Fibroblast of peridontal ligament (primary cell): Measurements from ENCODE around the gene MTHFD2.
"Not testable (repeated sequence)": the region's sequence is repeated elsewhere in the genome, so short reads cannot be mapped to it uniquely, and the experiment has no call there.

Experiments
- DNase-seq: peaks from one replicate; pipeline ENCODE4 v3.0.0-alpha.2; 2010; ENCODE audit errors: extremely low read depth

Gene MTHFD2

GRCh38 chr2:74197049-74197448 is 1.4 kb upstream of the MTHFD2 start:
- DNase-seq: no peak

GRCh38 chr2:74198023-74198460 is 373 bp upstream of the MTHFD2 start:
- no peak for DNase-seq

DNA sequence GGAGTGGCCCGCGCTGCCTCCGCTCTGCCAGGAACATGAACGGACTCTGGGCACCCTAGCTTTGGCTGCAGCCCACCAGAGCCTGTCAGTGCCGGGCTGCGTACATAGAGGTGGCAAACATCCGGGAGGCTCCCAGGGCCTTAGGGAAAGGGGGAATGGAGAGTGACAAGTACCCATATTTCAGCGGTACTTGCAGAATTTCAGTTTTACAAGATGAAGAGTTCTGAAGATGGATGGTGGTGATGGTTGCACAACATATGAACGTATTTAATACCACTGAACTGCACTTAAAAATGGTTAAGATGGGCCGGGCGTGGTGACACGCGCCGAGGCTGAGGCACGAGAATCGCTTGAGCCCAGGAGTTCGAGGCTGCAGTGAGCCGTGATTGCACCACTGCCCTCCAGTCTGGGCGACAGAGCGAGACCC is 873 bp downstream of the MTHFD2 start:
- DNase-seq: no peak

DNA sequence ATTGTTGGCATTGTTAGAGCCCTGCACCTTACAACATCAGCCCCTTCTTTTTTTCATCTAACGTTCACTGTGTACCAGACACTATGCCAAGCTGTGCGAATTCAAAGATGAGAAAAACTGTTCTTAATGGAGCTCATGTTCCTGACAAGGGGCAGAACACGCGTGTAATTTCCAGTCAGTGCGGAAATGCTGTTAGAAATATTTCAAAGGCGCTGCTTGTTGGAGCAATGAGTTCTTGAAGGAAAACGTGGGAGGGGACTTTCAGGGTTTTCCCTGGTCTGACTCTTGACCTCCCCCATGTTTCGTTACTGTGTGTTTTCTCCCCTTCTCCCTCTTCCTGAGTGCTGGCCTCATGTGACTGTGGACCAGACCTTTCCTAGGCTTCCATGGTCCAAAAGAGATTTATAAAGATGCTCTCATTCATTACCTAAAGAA is 1.5 kb downstream of the MTHFD2 start:
- DNase-seq: peak; percentile 23

GRCh38 chr2:74201196-74201595 is 2.8 kb downstream of the MTHFD2 start:
- no peak for DNase-seq

- DNase-seq: peak; percentile 94
Measured at GRCh38 chr2:74201596-74201995, 3.2 kb downstream of the MTHFD2 start.

DNA sequence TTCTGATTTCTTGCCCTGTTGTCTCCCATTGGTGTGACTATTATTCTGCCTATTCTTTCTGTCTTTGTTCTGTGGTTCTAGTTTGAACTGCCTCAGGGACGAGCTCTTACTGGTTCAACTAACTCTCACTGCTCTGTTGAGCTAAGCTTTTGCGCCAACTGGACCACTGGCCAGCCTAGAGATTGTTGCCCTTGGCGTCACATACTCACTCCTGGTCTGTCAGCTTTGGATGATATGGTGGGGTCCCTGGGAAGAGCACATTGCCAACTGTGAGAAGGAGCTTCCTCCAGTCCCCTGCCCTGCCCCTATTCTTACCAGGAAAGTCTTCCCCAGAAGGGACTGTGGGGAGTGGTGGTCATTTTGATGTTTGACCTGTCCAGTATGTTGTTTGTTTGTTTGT is 6.0 kb downstream of the MTHFD2 start:
- no peak for DNase-seq

DNA sequence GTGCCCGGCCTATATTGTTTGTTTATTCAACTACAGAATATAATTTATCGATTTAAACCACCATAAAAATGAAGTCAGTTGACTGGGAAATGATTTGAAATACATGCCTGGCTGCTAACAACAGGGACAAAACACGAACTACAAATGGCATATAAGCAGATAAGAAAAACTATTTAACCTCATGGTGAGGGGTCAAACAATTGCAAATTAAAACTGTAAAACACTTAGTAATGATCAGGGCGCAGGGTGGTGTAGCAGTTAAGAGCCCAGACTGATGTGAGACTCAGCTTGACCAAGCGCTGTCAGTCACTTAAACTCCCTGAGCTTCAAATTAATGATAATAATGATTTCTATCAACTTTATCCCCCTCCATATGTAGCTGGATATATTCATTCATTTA is 6.7 kb downstream of the MTHFD2 start:
- no peak for DNase-seq

- no peak for DNase-seq
Measured at GRCh38 chr2:74205596-74205995, 7.2 kb downstream of the MTHFD2 start.

GRCh38 chr2:74206180-74206688 is 7.8 kb downstream of the MTHFD2 start:
- peak; percentile 51 for DNase-seq

- no peak for DNase-seq
Measured at GRCh38 chr2:74212702-74213410, 14.4 kb downstream of the MTHFD2 start.

GRCh38 chr2:74215771-74216170 is 17.4 kb downstream of the MTHFD2 start:
- not testable (repeated sequence) for DNase-seq

- DNase-seq: no peak
Measured at GRCh38 chr2:74216642-74217041, 18.2 kb downstream of the MTHFD2 start.

GRCh38 chr2:74219846-74220486 is 21.6 kb downstream of the MTHFD2 start:
- no peak for DNase-seq

GRCh38 chr2:74221091-74221490 is 22.7 kb downstream of the MTHFD2 start:
- DNase-seq: no peak

DNA sequence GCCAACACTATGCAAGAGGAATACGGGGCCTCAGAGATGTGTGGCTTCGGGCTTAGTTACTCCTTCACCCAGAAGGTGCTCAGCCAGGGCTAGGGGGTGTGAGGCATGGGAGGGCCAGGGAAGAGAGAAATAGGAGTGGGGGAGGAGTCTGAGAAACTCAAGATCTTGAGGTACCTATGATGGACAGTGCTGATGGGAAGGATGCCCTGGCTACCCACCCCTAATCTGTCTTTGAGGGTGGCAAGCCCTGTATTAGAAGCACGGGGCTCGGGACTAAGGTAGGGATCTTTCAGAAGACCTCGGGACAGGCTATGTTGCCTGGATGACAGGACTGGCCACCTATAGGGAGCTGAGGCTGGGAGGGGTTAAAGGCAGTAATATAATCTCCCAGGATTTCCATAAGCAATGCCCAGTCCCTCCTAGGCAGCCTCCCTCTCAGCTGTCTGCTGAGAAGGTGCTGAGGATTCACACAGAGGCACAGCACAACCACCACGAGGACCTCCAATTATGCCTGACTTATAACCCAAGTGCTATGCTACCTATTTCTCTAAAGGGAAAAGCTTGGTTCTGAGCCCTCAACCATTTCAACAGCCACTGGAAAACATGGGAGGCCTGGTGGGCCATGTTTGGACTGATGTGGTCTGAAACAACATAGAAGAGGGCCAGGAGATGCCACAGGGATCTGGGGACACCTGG is 23.3 kb downstream of the MTHFD2 start:
- no peak for DNase-seq

DNA sequence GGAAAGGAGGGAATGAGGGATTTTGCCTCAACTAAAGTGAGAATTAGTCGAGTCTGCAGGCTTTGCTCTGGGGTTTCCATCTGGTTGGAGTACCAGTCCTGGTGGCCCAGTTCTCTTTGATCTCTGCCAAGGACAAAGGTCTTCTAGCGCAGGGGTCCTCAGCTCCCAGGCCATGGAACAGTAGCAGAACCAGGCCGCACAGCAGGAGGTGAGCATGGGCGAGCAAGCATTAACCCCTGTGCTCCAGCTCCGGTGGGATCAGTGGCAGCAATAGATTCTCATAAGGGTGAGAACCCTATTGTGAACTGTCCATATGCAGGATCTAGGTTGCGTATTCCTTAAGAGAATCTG is 23.9 kb downstream of the MTHFD2 start:
- DNase-seq: no peak

DNA sequence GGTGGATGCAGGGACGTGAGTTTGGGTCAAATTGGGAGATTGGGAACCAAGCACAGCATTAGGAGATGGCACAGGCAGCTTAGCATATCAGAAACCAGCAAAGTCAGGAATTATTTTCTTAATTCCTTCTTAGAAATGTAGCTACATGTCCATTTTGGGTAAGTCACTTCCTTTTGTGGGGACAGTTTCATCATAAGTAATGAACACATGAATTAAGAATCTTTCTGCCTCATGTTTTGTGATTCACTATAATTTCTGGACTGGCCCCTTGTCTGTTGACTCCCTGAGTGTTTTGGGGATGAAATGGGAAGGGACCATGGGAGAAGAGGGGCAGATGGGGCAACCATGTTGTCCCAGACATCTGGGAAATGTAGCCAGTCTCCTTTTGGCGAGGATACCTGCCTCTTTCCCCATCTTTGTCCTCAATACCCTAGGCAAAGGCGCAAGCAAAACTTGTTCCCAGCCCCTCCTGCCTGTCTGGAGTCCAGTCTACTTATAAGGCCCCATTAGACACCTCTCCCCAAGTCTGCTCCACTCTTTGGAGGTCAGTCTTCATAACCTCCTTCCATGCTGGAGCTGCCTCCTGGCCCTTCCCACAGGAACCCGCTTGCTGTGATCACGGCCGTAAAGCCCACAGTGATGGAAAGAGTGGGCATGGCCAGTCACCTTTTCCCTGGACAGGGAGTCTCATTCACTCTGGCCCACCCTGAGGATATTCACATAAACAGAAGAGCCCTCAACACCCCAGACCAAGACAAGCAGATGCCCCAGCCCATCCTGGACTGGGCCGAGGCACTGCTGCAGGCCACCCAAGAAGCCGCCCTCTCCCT is 25.7 kb downstream of the MTHFD2 start:
- no peak for DNase-seq

GRCh38 chr2:74225698-74226459 is 27.5 kb downstream of the MTHFD2 start:
- DNase-seq: no peak

- no peak for DNase-seq
Measured at GRCh38 chr2:74226648-74227213, 28.3 kb downstream of the MTHFD2 start.

DNA sequence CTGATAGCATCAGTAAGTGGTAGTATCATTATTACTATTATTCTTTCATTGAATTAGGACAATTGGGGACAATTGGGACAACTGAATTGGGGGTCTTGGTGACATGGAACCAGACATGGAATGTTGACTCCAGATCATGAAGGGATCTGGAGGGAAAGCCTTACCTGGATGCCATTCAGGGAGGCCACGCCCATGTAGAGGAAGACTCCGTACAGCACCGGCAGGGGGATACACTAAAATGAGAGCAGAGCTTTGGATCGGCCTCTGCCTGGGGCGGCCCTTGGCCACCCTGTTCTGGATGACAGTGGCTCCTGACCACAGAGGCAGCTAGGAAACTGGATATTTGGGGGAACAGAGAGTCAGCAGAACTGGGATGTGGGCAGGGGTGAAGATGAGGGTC is 29.2 kb downstream of the MTHFD2 start:
- no peak for DNase-seq
